Measurements from ENCODE around the gene NUP42. TPM values are rescaled to one million over a fixed set of nuclear protein-coding genes. Genes with fewer than 3 reads are reported as not detected.

NUP42 gene
- total RNA-seq, 1 experiment from 2014 or later = 30.3 TPM

DNA sequence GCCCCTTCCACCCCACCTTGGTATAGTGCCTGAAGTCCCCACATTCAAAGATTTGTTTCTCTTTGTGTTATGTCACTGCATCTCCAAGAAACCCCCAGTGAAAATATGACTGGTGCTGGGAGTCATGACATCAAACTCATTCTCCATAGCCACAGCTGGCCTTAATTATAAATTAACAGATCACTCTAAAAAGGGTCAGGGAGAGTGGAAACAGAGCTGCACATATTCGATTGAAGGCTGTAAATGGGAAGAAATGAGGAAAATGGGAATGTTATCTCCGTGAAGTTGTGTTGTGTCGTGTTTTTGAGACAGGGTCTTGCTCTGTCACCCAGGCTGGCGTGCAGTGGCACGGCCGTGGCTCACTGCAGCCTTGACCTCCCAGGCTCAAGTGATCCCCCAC is 24.2 kb upstream of the NUP42 start:
- in situ Hi-C loops (cut with HindIII; ENCODE audit: low pct_unique_long_range_greater_than_20kb, low sequenced_read_pairs) (no loop called here), intact Hi-C loops (cut with micrococcal nuclease; ENCODE audit: unreplicated experiment) (no loop called here)
- DNase-seq (ENCODE audit: low read depth, low spot score) = no peak
- no peaks in the 10 kb centered on the region for H3K4me1 ChIP-seq (ENCODE audit: control insufficient read depth, insufficient read depth, low read length)
- ATAC-seq = no peak
- CTCF ChIA-PET = no interaction called here
- H3K36me3 ChIP-seq (ENCODE audit: control insufficient read depth, insufficient read depth, low read length) = no peaks in the 10 kb centered on the region
- no peaks in the 10 kb centered on the region for H3K27me3 ChIP-seq (ENCODE audit: control insufficient read depth, insufficient read depth, low read length)
- POLR2A ChIA-PET = no interaction called here
- no peaks in the 10 kb centered on the region for H3K9me3 ChIP-seq (ENCODE audit: control insufficient read depth, insufficient read depth, low read depth, low read length)
- TF ChIP-seq POLR2AphosphoS5 (IDR thresholded peaks at IDR 0.05; ENCODE audit: low read depth, low read length) = no peak
- TF ChIP-seq, protein P1, sequence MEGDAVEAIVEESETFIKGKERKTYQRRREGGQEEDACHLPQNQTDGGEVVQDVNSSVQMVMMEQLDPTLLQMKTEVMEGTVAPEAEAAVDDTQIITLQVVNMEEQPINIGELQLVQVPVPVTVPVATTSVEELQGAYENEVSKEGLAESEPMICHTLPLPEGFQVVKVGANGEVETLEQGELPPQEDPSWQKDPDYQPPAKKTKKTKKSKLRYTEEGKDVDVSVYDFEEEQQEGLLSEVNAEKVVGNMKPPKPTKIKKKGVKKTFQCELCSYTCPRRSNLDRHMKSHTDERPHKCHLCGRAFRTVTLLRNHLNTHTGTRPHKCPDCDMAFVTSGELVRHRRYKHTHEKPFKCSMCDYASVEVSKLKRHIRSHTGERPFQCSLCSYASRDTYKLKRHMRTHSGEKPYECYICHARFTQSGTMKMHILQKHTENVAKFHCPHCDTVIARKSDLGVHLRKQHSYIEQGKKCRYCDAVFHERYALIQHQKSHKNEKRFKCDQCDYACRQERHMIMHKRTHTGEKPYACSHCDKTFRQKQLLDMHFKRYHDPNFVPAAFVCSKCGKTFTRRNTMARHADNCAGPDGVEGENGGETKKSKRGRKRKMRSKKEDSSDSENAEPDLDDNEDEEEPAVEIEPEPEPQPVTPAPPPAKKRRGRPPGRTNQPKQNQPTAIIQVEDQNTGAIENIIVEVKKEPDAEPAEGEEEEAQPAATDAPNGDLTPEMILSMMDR (IDR thresholded peaks at IDR 0.05) = no peak
- BruUV-seq (replicated peaks) = no TSS peak
- H3K4me3 ChIP-seq (ENCODE audit: low read depth in 2 of 2, low read length in 2 of 2) = no peak overlapping the region
- no peak overlapping the region for H3K27ac ChIP-seq (ENCODE audit: low read length)

DNA sequence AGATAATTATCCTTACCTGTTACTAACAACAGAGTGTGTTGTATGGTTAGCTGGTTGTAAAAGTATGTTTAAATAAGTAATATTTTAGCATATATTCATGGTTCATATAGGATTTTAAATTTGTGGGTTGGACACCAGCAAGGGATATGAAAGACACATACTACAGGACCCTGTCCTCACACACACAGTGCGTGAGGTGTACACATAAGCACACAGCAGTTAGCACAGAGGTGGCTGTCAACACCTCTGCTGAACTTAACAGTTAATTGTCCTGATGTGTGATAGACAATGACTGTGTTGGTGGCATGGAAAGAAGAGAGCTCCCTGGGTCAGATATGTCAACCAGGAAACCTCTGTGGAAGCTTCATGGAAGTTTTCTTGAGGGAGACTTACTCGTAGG is 23.3 kb upstream of the NUP42 start:
- in situ Hi-C loops (cut with HindIII; ENCODE audit: low pct_unique_long_range_greater_than_20kb, low sequenced_read_pairs) (no loop called here), intact Hi-C loops (cut with micrococcal nuclease; ENCODE audit: unreplicated experiment) (no loop called here)
- DNase-seq (ENCODE audit: low read depth, low spot score) = no peak
- Histone ChIP-seq H3K36me3 (ENCODE audit: control insufficient read depth, insufficient read depth, low read length) (no peaks in the 10 kb centered on the region), H3K9me3 (ENCODE audit: control insufficient read depth, insufficient read depth, low read depth, low read length) (no peaks in the 10 kb centered on the region), H3K4me1 (ENCODE audit: control insufficient read depth, insufficient read depth, low read length) (no peaks in the 10 kb centered on the region), H3K4me3 (ENCODE audit: low read depth in 2 of 2, low read length in 2 of 2) (no peak overlapping the region), H3K27ac (ENCODE audit: low read length) (no peak overlapping the region), H3K27me3 (ENCODE audit: control insufficient read depth, insufficient read depth, low read length) (no peaks in the 10 kb centered on the region)
- no peak for TF ChIP-seq TCF7L2 (IDR thresholded peaks at IDR 0.05; ENCODE audit: low read depth, low read length)
- TF ChIP-seq, protein P2, sequence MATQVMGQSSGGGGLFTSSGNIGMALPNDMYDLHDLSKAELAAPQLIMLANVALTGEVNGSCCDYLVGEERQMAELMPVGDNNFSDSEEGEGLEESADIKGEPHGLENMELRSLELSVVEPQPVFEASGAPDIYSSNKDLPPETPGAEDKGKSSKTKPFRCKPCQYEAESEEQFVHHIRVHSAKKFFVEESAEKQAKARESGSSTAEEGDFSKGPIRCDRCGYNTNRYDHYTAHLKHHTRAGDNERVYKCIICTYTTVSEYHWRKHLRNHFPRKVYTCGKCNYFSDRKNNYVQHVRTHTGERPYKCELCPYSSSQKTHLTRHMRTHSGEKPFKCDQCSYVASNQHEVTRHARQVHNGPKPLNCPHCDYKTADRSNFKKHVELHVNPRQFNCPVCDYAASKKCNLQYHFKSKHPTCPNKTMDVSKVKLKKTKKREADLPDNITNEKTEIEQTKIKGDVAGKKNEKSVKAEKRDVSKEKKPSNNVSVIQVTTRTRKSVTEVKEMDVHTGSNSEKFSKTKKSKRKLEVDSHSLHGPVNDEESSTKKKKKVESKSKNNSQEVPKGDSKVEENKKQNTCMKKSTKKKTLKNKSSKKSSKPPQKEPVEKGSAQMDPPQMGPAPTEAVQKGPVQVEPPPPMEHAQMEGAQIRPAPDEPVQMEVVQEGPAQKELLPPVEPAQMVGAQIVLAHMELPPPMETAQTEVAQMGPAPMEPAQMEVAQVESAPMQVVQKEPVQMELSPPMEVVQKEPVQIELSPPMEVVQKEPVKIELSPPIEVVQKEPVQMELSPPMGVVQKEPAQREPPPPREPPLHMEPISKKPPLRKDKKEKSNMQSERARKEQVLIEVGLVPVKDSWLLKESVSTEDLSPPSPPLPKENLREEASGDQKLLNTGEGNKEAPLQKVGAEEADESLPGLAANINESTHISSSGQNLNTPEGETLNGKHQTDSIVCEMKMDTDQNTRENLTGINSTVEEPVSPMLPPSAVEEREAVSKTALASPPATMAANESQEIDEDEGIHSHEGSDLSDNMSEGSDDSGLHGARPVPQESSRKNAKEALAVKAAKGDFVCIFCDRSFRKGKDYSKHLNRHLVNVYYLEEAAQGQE (IDR thresholded peaks at IDR 0.05; ENCODE audit: insufficient read depth in 1 of 2, low read depth in 2 of 2, low read length in 1 of 2) = no peak
- no peak for TF ChIP-seq SIN3A (IDR thresholded peaks at IDR 0.05; ENCODE audit: borderline replicate concordance, insufficient read depth, low read depth, low read length)
- no peak for TF ChIP-seq POLR2AphosphoS5 (IDR thresholded peaks at IDR 0.05; ENCODE audit: low read depth, low read length)
- TF ChIP-seq, protein P1 (IDR thresholded peaks at IDR 0.05) = no peak
- no TSS peak for BruUV-seq (replicated peaks)
- ATAC-seq = no peak
- POLR2A ChIA-PET = no interaction called here
- CTCF ChIA-PET = interaction anchor here (0.5 to 0.6 kb wide), 4 partner anchors 29 to 229 kb away, joined by 3 to 17 read pairs (median 3); no protein-coding TSS in a partner anchor

DNA sequence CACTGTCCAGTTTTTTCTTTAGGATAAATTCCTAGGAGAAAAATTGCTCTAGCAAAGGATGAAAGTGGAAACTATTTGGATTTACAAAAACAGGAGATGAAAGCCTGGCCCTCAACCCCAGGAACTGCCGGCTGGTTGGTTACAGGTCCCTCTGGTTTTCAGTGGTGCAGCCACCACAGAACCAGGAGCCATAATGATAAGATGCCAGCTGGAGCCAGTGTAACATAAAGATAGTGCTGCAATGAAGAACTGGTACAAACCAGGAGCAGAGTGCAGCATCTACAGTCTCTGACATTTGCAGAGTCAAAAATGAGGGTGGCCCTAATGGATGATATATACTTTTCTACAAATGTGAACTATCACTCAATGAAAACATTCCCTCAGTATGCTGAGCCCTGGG is 20.4 kb upstream of the NUP42 start:
- ATAC-seq (no peak), DNase-seq (ENCODE audit: low read depth, low spot score) (no peak)
- POLR2A ChIA-PET = no interaction called here
- intact Hi-C loops (cut with micrococcal nuclease; ENCODE audit: unreplicated experiment) = no loop called here
- no peak for TF ChIP-seq SIN3A (IDR thresholded peaks at IDR 0.05; ENCODE audit: borderline replicate concordance, insufficient read depth, low read depth, low read length)
- no peak for TF ChIP-seq POLR2AphosphoS5 (IDR thresholded peaks at IDR 0.05; ENCODE audit: low read depth, low read length)
- TF ChIP-seq, protein P1 (IDR thresholded peaks at IDR 0.05) = no peak
- TF ChIP-seq, protein P2 (IDR thresholded peaks at IDR 0.05; ENCODE audit: insufficient read depth in 1 of 2, low read depth in 2 of 2, low read length in 1 of 2) = no peak
- TF ChIP-seq TCF7L2 (IDR thresholded peaks at IDR 0.05; ENCODE audit: low read depth, low read length) = no peak
- CTCF ChIA-PET = no interaction called here
- BruUV-seq (replicated peaks) = no TSS peak
- H3K27ac ChIP-seq (ENCODE audit: low read length) = no peak overlapping the region
- H3K9me3 ChIP-seq (ENCODE audit: control insufficient read depth, insufficient read depth, low read depth, low read length) = no peaks in the 10 kb centered on the region
- H3K27me3 ChIP-seq (ENCODE audit: control insufficient read depth, insufficient read depth, low read length) = no peaks in the 10 kb centered on the region
- no peaks in the 10 kb centered on the region for H3K36me3 ChIP-seq (ENCODE audit: control insufficient read depth, insufficient read depth, low read length)
- H3K4me1 ChIP-seq (ENCODE audit: control insufficient read depth, insufficient read depth, low read length) = no peaks in the 10 kb centered on the region
- in situ Hi-C loops (cut with HindIII; ENCODE audit: low pct_unique_long_range_greater_than_20kb, low sequenced_read_pairs) = no loop called here
- no peak overlapping the region for H3K4me3 ChIP-seq (ENCODE audit: low read depth in 2 of 2, low read length in 2 of 2)
